DOHH2 (cell line): ENCODE results near the gene XRCC1.

Source experiments
- CTCF ChIP-seq: fragments of 200-600 bp; sonication (generic); IDR thresholded peaks from one replicate; pipeline ENCODE4 v1.5.1; 2014; ENCODE audit warnings: antibody characterized with exemption, mild to moderate bottlenecking, low read depth, low read length; ENCODE audit not compliant: poor library complexity, severe bottlenecking
- EZH2phosphoT487 ChIP-seq: fragments of 200-600 bp; sonication (generic); IDR thresholded peaks from 2 replicates; pipeline ENCODE4 v1.6.1; 2017; ENCODE audit warnings: borderline replicate concordance, mild to moderate bottlenecking, antibody characterized with exemption, low read length, moderate library complexity, mixed read lengths

DNA sequence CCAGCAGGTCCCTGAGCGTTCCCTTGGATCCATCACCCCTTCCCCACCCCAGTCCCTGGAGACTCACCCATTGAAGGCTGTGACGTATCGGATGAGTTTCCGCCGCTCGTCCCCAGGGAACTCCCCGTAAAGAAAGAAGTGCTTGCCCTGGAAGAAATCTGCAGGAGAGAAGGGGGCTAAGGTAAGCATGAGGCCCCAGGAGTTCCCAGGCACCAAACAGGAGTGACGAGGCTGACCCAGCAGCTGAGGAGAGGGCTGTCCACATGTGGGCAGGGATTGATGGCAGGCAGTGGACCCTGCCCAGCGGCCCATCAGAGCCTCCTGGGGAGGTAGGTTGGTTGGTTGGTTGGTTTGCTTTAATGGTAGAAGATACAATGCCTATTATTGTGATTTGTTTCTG, 31.2 kb downstream of the XRCC1 start:
- TF ChIP-seq CTCF: no peak
- TF ChIP-seq EZH2phosphoT487: no peak
